ENCODE results near the gene HMGXB3.

GRCh38 chr5:150064681-150065220, 64.2 kb downstream of the HMGXB3 start:
- TF ChIP-seq, protein P1, sequence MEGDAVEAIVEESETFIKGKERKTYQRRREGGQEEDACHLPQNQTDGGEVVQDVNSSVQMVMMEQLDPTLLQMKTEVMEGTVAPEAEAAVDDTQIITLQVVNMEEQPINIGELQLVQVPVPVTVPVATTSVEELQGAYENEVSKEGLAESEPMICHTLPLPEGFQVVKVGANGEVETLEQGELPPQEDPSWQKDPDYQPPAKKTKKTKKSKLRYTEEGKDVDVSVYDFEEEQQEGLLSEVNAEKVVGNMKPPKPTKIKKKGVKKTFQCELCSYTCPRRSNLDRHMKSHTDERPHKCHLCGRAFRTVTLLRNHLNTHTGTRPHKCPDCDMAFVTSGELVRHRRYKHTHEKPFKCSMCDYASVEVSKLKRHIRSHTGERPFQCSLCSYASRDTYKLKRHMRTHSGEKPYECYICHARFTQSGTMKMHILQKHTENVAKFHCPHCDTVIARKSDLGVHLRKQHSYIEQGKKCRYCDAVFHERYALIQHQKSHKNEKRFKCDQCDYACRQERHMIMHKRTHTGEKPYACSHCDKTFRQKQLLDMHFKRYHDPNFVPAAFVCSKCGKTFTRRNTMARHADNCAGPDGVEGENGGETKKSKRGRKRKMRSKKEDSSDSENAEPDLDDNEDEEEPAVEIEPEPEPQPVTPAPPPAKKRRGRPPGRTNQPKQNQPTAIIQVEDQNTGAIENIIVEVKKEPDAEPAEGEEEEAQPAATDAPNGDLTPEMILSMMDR (IDR thresholded peaks at IDR 0.05; ENCODE audit: poor library complexity, severe bottlenecking) = no peak
- TF ChIP-seq TAF1 (IDR thresholded peaks at IDR 0.05; ENCODE audit: low read depth) (no peak), EP300 (conservative IDR thresholded peaks at IDR 0.05; ENCODE audit: poor library complexity, severe bottlenecking) (no peak), POLR2AphosphoS5 (IDR thresholded peaks at IDR 0.05) (no peak), REST (IDR thresholded peaks at IDR 0.05; ENCODE audit: borderline replicate concordance) (no peak), EZH2 (IDR thresholded peaks at IDR 0.05; ENCODE audit: borderline replicate concordance, insufficient read depth, low read length, poor library complexity, severe bottlenecking) (no peak), SMC3 (conservative IDR thresholded peaks at IDR 0.05; ENCODE audit: poor library complexity) (no peak), RAD21 (conservative IDR thresholded peaks at IDR 0.05) (no peak), MXI1 (conservative IDR thresholded peaks at IDR 0.05; ENCODE audit: poor library complexity, severe bottlenecking) (no peak)
